ENCODE data around the gene DGKA. TPM values are rescaled to one million over a fixed set of nuclear protein-coding genes. Genes with fewer than 3 reads are reported as not detected.

The DGKA gene
- total RNA-seq, 1 donor from 2014 or later: 27.0 TPM

- Histone ChIP-seq H3K9me3 (ENCODE audit: low read depth) (no peaks in the 10 kb centered on the region), H3K27me3 (no peaks in the 10 kb centered on the region), H3K4me1 (peaks cover 9% of the 10 kb centered on the region), H2AFZ (replicated peaks) (no peak overlapping the region), H3F3A (ENCODE audit: low read depth) (peaks cover 32% of the 10 kb centered on the region), H3K36me3 (no peaks in the 10 kb centered on the region), H4K20me1 (ENCODE audit: low read depth) (peaks cover 14% of the 10 kb centered on the region), H3K4me2 (no peak overlapping the region), H3K79me2 (ENCODE audit: low read depth) (peaks cover 50% of the 10 kb centered on the region), H3K27ac (no peak overlapping the region), H3K4me3 (no peak overlapping the region), H3K9ac (no peak overlapping the region)
- Mint-ChIP-seq H3K27me3 (ENCODE audit: insufficient read depth, low read depth) (no peaks in the 10 kb centered on the region), H3K27ac (peak overlapping the region; percentile 43), H3K9me3 (no peaks in the 10 kb centered on the region), H3K4me3 (peak overlapping the region; percentile 6), H3K36me3 (peaks cover 14% of the 10 kb centered on the region), H3K4me1 (peaks cover 29% of the 10 kb centered on the region)
- no peak for DNase-seq (ENCODE audit: low spot score)
- TF ChIP-seq EZH2 (IDR thresholded peaks at IDR 0.05) (no peak), CTCF (IDR thresholded peaks at IDR 0.05) (no peak), EZH2phosphoT487 (IDR thresholded peaks at IDR 0.05) (no peak)
Measured at GRCh38 chr12:55972042-55972441, 41.1 kb downstream of the DGKA start.

- H3K27ac ChIP-seq: no peak overlapping the region
- no peak overlapping the region for H2AFZ ChIP-seq (replicated peaks)
- TF ChIP-seq CTCF (IDR thresholded peaks at IDR 0.05) (no peak), EZH2 (IDR thresholded peaks at IDR 0.05) (no peak), EZH2phosphoT487 (IDR thresholded peaks at IDR 0.05) (no peak)
- no peaks in the 10 kb centered on the region for H3K36me3 ChIP-seq
- peaks cover 17% of the 10 kb centered on the region for H3K36me3 Mint-ChIP-seq
- peaks cover 9% of the 10 kb centered on the region for H3K4me1 ChIP-seq
- H3K27ac Mint-ChIP-seq: peak overlapping the region; percentile 43
- peaks cover 28% of the 10 kb centered on the region for H3K4me1 Mint-ChIP-seq
- H3K9me3 Mint-ChIP-seq: no peaks in the 10 kb centered on the region
- H3K4me2 ChIP-seq: peak overlapping the region; percentile 82
- H3K27me3 Mint-ChIP-seq (ENCODE audit: insufficient read depth, low read depth): no peaks in the 10 kb centered on the region
- peaks cover 50% of the 10 kb centered on the region for H3K79me2 ChIP-seq (ENCODE audit: low read depth)
- H4K20me1 ChIP-seq (ENCODE audit: low read depth): peaks cover 17% of the 10 kb centered on the region
- DNase-seq (ENCODE audit: low spot score): no peak
- no peak overlapping the region for H3K4me3 ChIP-seq
- H3F3A ChIP-seq (ENCODE audit: low read depth): peaks cover 32% of the 10 kb centered on the region
- no peaks in the 10 kb centered on the region for H3K9me3 ChIP-seq (ENCODE audit: low read depth)
- no peaks in the 10 kb centered on the region for H3K27me3 ChIP-seq
- H3K4me3 Mint-ChIP-seq: peak overlapping the region; percentile 6
- no peak overlapping the region for H3K9ac ChIP-seq
Measured at GRCh38 chr12:55972456-55972855, 41.5 kb downstream of the DGKA start.

DNA sequence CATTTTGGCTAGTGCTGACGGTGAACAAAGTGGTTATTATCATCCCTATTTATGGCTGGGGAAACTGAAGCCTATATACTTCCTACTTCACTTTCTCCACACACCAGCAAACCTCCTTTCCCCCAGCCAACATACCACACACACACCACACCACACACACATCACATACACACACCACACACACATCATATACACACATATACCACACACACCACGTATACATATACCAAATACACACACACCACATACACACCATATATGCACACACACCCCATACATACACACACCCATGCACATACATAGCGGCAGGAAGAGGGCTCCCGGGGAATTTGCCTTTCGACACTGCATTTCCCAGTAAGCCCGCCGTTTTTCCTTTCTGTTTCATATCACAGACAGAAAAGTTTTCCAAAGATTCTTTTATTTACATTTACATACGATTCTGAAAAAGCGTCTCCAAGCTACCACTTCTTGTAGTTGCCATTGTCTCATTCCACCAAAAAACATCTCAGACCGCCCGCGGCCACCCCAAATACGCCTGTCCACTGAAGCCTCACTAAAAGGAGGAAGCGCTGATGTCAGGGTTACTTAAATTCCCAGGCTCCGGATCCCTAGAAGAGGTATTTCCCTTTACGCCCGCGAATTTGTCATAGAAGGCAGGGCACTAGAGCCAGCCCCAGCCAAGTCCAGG is 42.1 kb downstream of the DGKA start:
- Histone ChIP-seq H3K4me2 (peak overlapping the region; percentile 82), H3K27ac (peak overlapping the region; percentile 30), H3K9ac (no peak overlapping the region), H3K9me3 (ENCODE audit: low read depth) (no peaks in the 10 kb centered on the region), H3K27me3 (no peaks in the 10 kb centered on the region), H3K4me3 (peak overlapping the region; percentile 51), H3K79me2 (ENCODE audit: low read depth) (peaks cover 50% of the 10 kb centered on the region), H4K20me1 (ENCODE audit: low read depth) (peaks cover 15% of the 10 kb centered on the region), H3F3A (ENCODE audit: low read depth) (peaks cover 32% of the 10 kb centered on the region), H3K36me3 (no peaks in the 10 kb centered on the region), H2AFZ (replicated peaks) (peak overlapping the region; percentile 7), H3K4me1 (peaks cover 7% of the 10 kb centered on the region)
- DNase-seq (ENCODE audit: low spot score): no peak
- H3K4me3 Mint-ChIP-seq: no peak overlapping the region
- H3K4me1 Mint-ChIP-seq: peaks cover 22% of the 10 kb centered on the region
- H3K9me3 Mint-ChIP-seq: no peaks in the 10 kb centered on the region
- no peaks in the 10 kb centered on the region for H3K27me3 Mint-ChIP-seq (ENCODE audit: insufficient read depth, low read depth)
- TF ChIP-seq CTCF (IDR thresholded peaks at IDR 0.05) (no peak), EZH2phosphoT487 (IDR thresholded peaks at IDR 0.05) (no peak), EZH2 (IDR thresholded peaks at IDR 0.05) (no peak)
- H3K27ac Mint-ChIP-seq: no peak overlapping the region
- peaks cover 21% of the 10 kb centered on the region for H3K36me3 Mint-ChIP-seq
